Neural cell (in vitro differentiated cells): ENCODE measurements around the gene DUS1L. TPM values are rescaled to one million over a fixed set of nuclear protein-coding genes. Genes with fewer than 3 reads are reported as not detected.
A peak's percentile ranks its signal among the peaks of the same experiment; 100 is the strongest.

Experiments
- H2AFZ ChIP-seq: fragments of 200-600, 300-800 bp; sonication (generic), shearing (Covaris generic); 2 replicates; pipeline ENCODE4 v1.6.0; 2014; ENCODE audit warnings: low read depth, mild to moderate bottlenecking, antibody characterized with exemption, low read length, moderate library complexity
- H3F3A ChIP-seq: fragments of 200-600 bp; shearing (Covaris generic); 2 replicates; pipeline ENCODE4 v1.6.1; 2016; ENCODE audit warnings: mild to moderate bottlenecking, moderate library complexity, mixed read lengths, antibody characterized with exemption, low read length; ENCODE audit not compliant: insufficient read depth, poor library complexity, severe bottlenecking
- H3K27ac ChIP-seq: fragments of 200-600, 300-800 bp; sonication (generic), shearing (Covaris generic); 2 replicates; pipeline ENCODE4 v1.5.1; 2014; ENCODE audit warnings: mild to moderate bottlenecking, low read length, moderate library complexity
- H3K27me3 ChIP-seq: fragments of 300-800, 200-600 bp; sonication (generic), shearing (Covaris generic); 2 replicates; pipeline ENCODE4 v1.6.0; 2014; ENCODE audit warnings: mild to moderate bottlenecking, low read depth, low read length, moderate library complexity; ENCODE audit not compliant: insufficient read depth
- H3K36me3 ChIP-seq: fragments of 300-800, 200-600 bp; sonication (generic), shearing (Covaris generic); 2 replicates; pipeline ENCODE4 v1.5.1; 2014; ENCODE audit warnings: mild to moderate bottlenecking, antibody characterized with exemption, low read length, moderate library complexity; ENCODE audit not compliant: insufficient read depth
- H3K4me2 ChIP-seq: fragments of 300-800, 200-600 bp; sonication (generic), shearing (Covaris generic); 2 replicates; pipeline ENCODE4 v1.6.0; 2014; ENCODE audit warnings: mild to moderate bottlenecking, low read length
- H3K4me3 ChIP-seq: fragments of 300-800, 200-600 bp; sonication (generic), shearing (Covaris generic); 2 replicates; pipeline ENCODE4 v1.5.1; 2014; ENCODE audit warnings: mild to moderate bottlenecking, low read length, moderate library complexity
- H3K79me2 ChIP-seq: fragments of 200-600 bp; shearing (Covaris generic); replicated peaks from 2 replicates; pipeline ENCODE4 v1.6.0; 2014; ENCODE audit warnings: mild to moderate bottlenecking, low read length, moderate library complexity; ENCODE audit not compliant: insufficient read depth
- H3K9ac ChIP-seq: fragments of 300-800, 200-600 bp; sonication (generic), shearing (Covaris generic); 2 replicates; pipeline ENCODE4 v1.6.1; 2016; ENCODE audit warnings: mild to moderate bottlenecking, low read length, mixed read lengths
- H3K9me2 ChIP-seq: fragments of 200-600 bp; shearing (Covaris generic); 2 replicates; pipeline ENCODE4 v1.6.1; 2016; ENCODE audit warnings: mild to moderate bottlenecking, low read length, mixed read lengths; ENCODE audit not compliant: insufficient read depth
- H3K9me3 ChIP-seq: fragments of 200-600, 300-800 bp; sonication (generic), shearing (Covaris generic); 2 replicates; pipeline ENCODE4 v1.6.1; 2016; ENCODE audit warnings: mild to moderate bottlenecking, mixed run types, low read length, moderate library complexity, mixed read lengths
- H4K20me1 ChIP-seq: fragments of 200-600 bp; shearing (Covaris generic); 2 replicates; pipeline ENCODE4 v1.6.1; 2016; ENCODE audit warnings: mild to moderate bottlenecking, mixed run types; ENCODE audit not compliant: insufficient read depth
- CTCF ChIP-seq: fragments of 450-650 bp; IDR thresholded peaks from 2 replicates; pipeline ENCODE4 v1.5.1; 2014; ENCODE audit warnings: antibody characterized with exemption, mild to moderate bottlenecking, moderate library complexity; ENCODE audit not compliant: poor library complexity, severe bottlenecking
- EP300 ChIP-seq: fragments of 450-650 bp; conservative IDR thresholded peaks from 2 replicates; pipeline ENCODE4 v1.6.1; 2014; ENCODE audit warnings: antibody characterized with exemption, mild to moderate bottlenecking, moderate library complexity; ENCODE audit not compliant: poor library complexity, severe bottlenecking
- EZH2 ChIP-seq: fragments of 200-600, 300-800 bp; shearing (Covaris generic), sonication (generic); IDR thresholded peaks from 2 replicates; pipeline ENCODE4 v1.6.1; 2014; ENCODE audit warnings: antibody characterized with exemption, low read length, borderline replicate concordance, mild to moderate bottlenecking; ENCODE audit not compliant: insufficient read depth, poor library complexity, severe bottlenecking
- MXI1 ChIP-seq: fragments of 450-650 bp; conservative IDR thresholded peaks from 2 replicates; pipeline ENCODE4 v1.6.1; 2014; ENCODE audit warnings: antibody characterized with exemption, mild to moderate bottlenecking; ENCODE audit not compliant: poor library complexity, severe bottlenecking
- POLR2AphosphoS5 ChIP-seq: IDR thresholded peaks from 2 replicates; pipeline ENCODE4 v1.6.1; 2012
- RAD21 ChIP-seq: fragments of 450-650 bp; conservative IDR thresholded peaks from 2 replicates; pipeline ENCODE4 v1.6.1; 2014; ENCODE audit warnings: antibody characterized with exemption, mild to moderate bottlenecking, moderate library complexity
- REST ChIP-seq: IDR thresholded peaks from 2 replicates; pipeline ENCODE4 v1.6.1; 2012; ENCODE audit warnings: borderline replicate concordance
- SMC3 ChIP-seq: fragments of 450-650 bp; conservative IDR thresholded peaks from 2 replicates; pipeline ENCODE4 v1.6.1; 2014; ENCODE audit warnings: antibody characterized with exemption, mild to moderate bottlenecking, moderate library complexity; ENCODE audit not compliant: poor library complexity
- TAF1 ChIP-seq: IDR thresholded peaks from 2 replicates; pipeline ENCODE4 v1.6.1; 2012; ENCODE audit warnings: low read depth
- polyA plus RNA-seq: library from polyadenylated mRNA; depleted of rRNA; stranded (reverse); fragments of >200 nt; gene quantifications from 2 replicates; pipeline ENCODE4 v1.2.3, GENCODE V29; 2014

The DUS1L gene
- polyA plus RNA-seq, 1 donor from 2014 or later: 100 TPM

GRCh38 chr17:82098169-82098938 is 32.8 kb upstream of the DUS1L start, which contains the start of gene FASN:
Gene FASN (minus strand): TSS chr17:82098236. CDS start chr17:82096445, 1,791 bp downstream.
- Histone ChIP-seq H3K36me3 (no peaks in the 10 kb centered on the region), H3K4me2 (peak within 1 kb of the TSS; percentile 91), H4K20me1 (no peaks in the 10 kb centered on the region), H3K79me2 (peaks cover 24% of the 10 kb centered on the region), H2AFZ (peak within 1 kb of the TSS; percentile 27), H3K9ac (peak within 1 kb of the TSS; percentile 90), H3K27me3 (no peaks in the 10 kb centered on the region), H3K9me2 (no peaks in the 10 kb centered on the region), H3K9me3 (no peaks in the 10 kb centered on the region), H3F3A (no peaks in the 10 kb centered on the region), H3K27ac (peak within 1 kb of the TSS; percentile 83), H3K4me3 (peak within 1 kb of the TSS; percentile 95)
- TF ChIP-seq TAF1 (peak; percentile 84), EZH2 (no peak), REST (peak; percentile 35), RAD21 (no peak), POLR2AphosphoS5 (peak; percentile 83), MXI1 (peak; percentile 100), EP300 (peak; percentile 64), CTCF (peak; percentile 71), SMC3 (peak; percentile 13)

- H3K27me3 ChIP-seq: no peaks in the 10 kb centered on the region
- peak overlapping the region; percentile 83 for H3K27ac ChIP-seq
- no peaks in the 10 kb centered on the region for H3F3A ChIP-seq
- TF ChIP-seq EP300: no peak
- TF ChIP-seq POLR2AphosphoS5: no peak
- no peak for TF ChIP-seq EZH2
- TF ChIP-seq TAF1: no peak
- no peak for TF ChIP-seq CTCF
- no peak for TF ChIP-seq MXI1
- TF ChIP-seq SMC3: no peak
- no peak for TF ChIP-seq RAD21
- TF ChIP-seq REST: no peak
- peak overlapping the region; percentile 90 for H3K9ac ChIP-seq
- no peaks in the 10 kb centered on the region for H3K9me3 ChIP-seq
- peak overlapping the region; percentile 95 for H3K4me3 ChIP-seq
- peaks cover 24% of the 10 kb centered on the region for H3K79me2 ChIP-seq
- no peak overlapping the region for H3K4me2 ChIP-seq
- H3K9me2 ChIP-seq: no peaks in the 10 kb centered on the region
- no peaks in the 10 kb centered on the region for H4K20me1 ChIP-seq
- H2AFZ ChIP-seq: no peak overlapping the region
- no peaks in the 10 kb centered on the region for H3K36me3 ChIP-seq
Measured at GRCh38 chr17:82097919-82098168, 32.2 kb upstream of the DUS1L start.
